Left hindlimb (tissue), 1 donor: ENCODE measurements around the gene PRSS53.

ENCODE experiments used
- DNase-seq: peaks from one replicate; pipeline ENCODE4 v3.0.0-alpha.2; 2018

The PRSS53 gene

GRCh38 chr16:31042866-31043265, 45.9 kb downstream of the PRSS53 start:
- no peak for DNase-seq

GRCh38 chr16:31038993-31039392, 49.8 kb downstream of the PRSS53 start:
- no peak for DNase-seq

- no peak for DNase-seq
These were observed 52.1 kb downstream of the PRSS53 start for GRCh38 chr16:31036691-31037090.

- DNase-seq = peak; percentile 90
These were observed 54.8 kb downstream of the PRSS53 start for GRCh38 chr16:31033709-31034492.
